Lower lobe of right lung (tissue), 2 donors: ENCODE data around the gene MYRIP. TPM values are rescaled to one million over a fixed set of nuclear protein-coding genes. Genes with fewer than 3 reads are reported as not detected.

Source experiments
- ATAC-seq, 2 donors: fragments of 200-7000 bp; cut with Tn5 transposase; one replicate each; pipeline ENCODE4 v1.9.1; 2020 to 2022; ENCODE audit warnings: mild to moderate bottlenecking in 2 of 2, moderate library complexity in 2 of 2
- DNase-seq: peaks from one replicate; pipeline ENCODE4 v3.0.0-alpha.2; 2020
- H3K27ac ChIP-seq: fragments of 200-600 bp; one replicate; pipeline ENCODE4 v1.8.0; 2022
- H3K27me3 ChIP-seq: fragments of 200-600 bp; one replicate; pipeline ENCODE4 v1.8.0; 2022; ENCODE audit warnings: low read depth
- H3K36me3 ChIP-seq: fragments of 200-600 bp; one replicate; pipeline ENCODE4 v1.8.0; 2022; ENCODE audit warnings: mild to moderate bottlenecking
- H3K4me1 ChIP-seq: fragments of 200-600 bp; one replicate; pipeline ENCODE4 v1.8.0; 2022
- H3K4me3 ChIP-seq: fragments of 200-600 bp; one replicate; pipeline ENCODE4 v1.8.0; 2022; ENCODE audit warnings: mild to moderate bottlenecking
- H3K9me3 ChIP-seq: fragments of 200-600 bp; one replicate; pipeline ENCODE4 v1.8.0; 2022
- intact Hi-C: fragments of 100-400 bp; cut with DNase I; formaldehyde crosslinking; loops from one replicate; pipeline ENCODE4 v1.11.0; 2022
- total RNA-seq: library from RNA; stranded (reverse); fragmentation: NEBNext Ultra II Directional; extraction: Animal tissue kit (Norgen Biotek cat#: 25700); gene quantifications from one replicate; pipeline ENCODE4 v1.2.1, GENCODE V29; 2021
- TF ChIP-seq, protein P1 (sequence below): fragments of 200-600 bp; IDR thresholded peaks from one replicate; pipeline ENCODE4 v1.8.0; 2022; ENCODE audit warnings: antibody characterized with exemption, mild to moderate bottlenecking
- donor health status: DM: no; HTN: yes; CAD: no; lungs with severe emphysema.

MYRIP gene
- total RNA-seq, 1 donor from 2014 or later: 1.8 TPM

DNA sequence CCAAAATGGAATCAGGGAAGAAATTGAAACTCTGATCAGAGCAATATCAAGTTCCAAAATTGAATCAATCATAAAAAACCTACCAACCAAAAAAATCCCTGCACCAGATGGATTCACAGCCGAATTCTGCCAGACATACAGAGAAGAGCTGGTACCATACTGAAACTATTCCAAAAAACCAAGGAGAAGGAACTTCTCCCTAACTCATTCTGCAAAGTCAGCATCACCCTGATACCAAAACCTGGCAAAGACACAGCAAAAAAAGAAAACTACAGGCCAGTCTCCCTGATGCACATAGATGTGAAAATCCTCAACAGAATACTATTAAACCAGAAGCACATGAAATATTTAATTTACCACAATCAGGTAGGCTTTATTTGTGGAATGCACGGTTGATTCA is 118.1 kb downstream of the MYRIP start:
- intact Hi-C loops: no loop called here
- TF ChIP-seq, protein P1, sequence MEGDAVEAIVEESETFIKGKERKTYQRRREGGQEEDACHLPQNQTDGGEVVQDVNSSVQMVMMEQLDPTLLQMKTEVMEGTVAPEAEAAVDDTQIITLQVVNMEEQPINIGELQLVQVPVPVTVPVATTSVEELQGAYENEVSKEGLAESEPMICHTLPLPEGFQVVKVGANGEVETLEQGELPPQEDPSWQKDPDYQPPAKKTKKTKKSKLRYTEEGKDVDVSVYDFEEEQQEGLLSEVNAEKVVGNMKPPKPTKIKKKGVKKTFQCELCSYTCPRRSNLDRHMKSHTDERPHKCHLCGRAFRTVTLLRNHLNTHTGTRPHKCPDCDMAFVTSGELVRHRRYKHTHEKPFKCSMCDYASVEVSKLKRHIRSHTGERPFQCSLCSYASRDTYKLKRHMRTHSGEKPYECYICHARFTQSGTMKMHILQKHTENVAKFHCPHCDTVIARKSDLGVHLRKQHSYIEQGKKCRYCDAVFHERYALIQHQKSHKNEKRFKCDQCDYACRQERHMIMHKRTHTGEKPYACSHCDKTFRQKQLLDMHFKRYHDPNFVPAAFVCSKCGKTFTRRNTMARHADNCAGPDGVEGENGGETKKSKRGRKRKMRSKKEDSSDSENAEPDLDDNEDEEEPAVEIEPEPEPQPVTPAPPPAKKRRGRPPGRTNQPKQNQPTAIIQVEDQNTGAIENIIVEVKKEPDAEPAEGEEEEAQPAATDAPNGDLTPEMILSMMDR: no peak
- Histone ChIP-seq H3K9me3 (peaks cover 16% of the 10 kb centered on the region), H3K27me3 (no peaks in the 10 kb centered on the region), H3K4me3 (no peak overlapping the region), H3K4me1 (no peaks in the 10 kb centered on the region), H3K27ac (no peak overlapping the region), H3K36me3 (no peaks in the 10 kb centered on the region)
- DNase-seq: no peak
- no peak for ATAC-seq

DNA sequence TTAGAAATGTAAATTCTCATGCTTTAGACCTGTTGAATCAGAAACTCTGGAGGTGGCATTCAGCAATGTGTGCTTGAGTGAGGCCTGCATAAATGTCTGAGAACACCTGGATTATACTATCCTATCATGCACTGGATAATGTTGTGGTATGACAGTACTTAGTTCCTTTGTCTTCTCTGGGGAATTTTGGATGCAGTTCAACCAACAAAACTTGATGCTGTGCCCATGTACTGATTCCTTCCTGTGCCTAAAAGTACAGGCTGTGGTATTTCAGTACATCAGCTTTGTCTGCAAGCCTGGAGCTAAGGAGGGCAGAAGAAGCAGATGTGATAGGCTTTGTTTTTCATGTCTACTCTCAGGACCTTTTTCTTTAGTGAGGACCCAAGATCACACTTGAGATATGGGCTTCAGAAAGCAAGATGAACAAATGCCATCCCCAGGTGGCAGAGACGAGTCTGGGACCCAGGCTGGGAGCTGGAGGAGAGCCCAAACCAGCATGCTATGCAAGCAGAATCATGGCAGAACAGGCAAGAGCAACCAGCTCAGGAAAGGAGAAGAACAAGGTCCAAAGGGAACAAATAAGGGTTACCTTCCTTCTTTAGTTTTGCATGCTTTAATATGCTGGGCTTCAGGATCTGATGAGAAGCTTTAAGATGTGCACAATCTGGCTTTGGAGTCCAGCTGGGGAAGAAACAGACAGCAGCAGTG is 124.7 kb downstream of the MYRIP start:
- ATAC-seq (no peak), DNase-seq (no peak)
- Histone ChIP-seq H3K36me3 (no peaks in the 10 kb centered on the region), H3K27me3 (no peaks in the 10 kb centered on the region), H3K4me3 (no peak overlapping the region), H3K9me3 (no peaks in the 10 kb centered on the region), H3K4me1 (no peaks in the 10 kb centered on the region), H3K27ac (no peak overlapping the region)
- intact Hi-C loops: no loop called here
- TF ChIP-seq, protein P1: no peak

DNA sequence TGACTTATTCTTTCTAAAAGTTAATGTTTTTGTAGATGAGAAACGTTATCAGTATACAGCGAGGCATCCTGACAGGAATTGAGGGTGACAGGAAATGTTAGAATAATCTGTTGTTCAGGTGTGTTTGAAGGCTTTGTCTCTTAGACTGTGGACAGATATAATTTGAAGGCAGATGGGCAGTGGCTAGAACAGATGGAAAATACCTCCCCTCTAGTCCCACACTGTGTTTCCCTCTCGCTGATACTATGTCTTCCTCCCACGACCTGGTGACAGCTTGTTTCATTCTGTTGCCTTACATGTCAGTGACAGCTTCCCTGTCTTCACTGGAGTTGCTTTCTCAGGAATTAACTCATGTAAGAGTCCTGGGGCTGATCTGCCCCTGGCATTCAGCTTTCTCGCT is 125.3 kb downstream of the MYRIP start:
- H3K36me3 ChIP-seq: no peaks in the 10 kb centered on the region
- DNase-seq (no peak), ATAC-seq (no peak)
- intact Hi-C loops: no loop called here
- H3K4me1 ChIP-seq: no peaks in the 10 kb centered on the region
- no peaks in the 10 kb centered on the region for H3K9me3 ChIP-seq
- TF ChIP-seq, protein P1: no peak
- H3K27ac ChIP-seq: no peak overlapping the region
- H3K4me3 ChIP-seq: no peak overlapping the region
- H3K27me3 ChIP-seq: no peaks in the 10 kb centered on the region

DNA sequence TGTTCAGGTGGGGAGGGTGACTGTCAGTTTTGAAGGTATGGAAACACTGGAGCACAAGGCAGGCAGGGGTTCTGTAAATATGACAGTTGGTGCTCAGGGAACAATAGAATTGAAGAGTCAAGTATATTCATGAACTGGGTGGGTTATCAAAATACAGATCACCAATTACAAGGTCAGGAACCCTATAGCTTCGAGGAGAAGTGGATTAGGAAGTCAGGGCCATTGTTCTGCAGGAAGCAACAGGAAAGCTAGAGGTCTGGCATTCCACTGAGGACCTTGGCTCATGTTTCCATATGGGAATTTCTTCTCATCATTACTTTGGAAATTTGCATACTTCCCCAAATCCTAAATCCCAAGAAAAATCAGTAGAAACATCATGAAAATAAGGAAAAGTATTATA is 125.9 kb downstream of the MYRIP start:
- Histone ChIP-seq H3K9me3 (no peaks in the 10 kb centered on the region), H3K4me3 (no peak overlapping the region), H3K27me3 (no peaks in the 10 kb centered on the region), H3K36me3 (no peaks in the 10 kb centered on the region), H3K27ac (no peak overlapping the region), H3K4me1 (no peaks in the 10 kb centered on the region)
- DNase-seq: no peak
- intact Hi-C loops: no loop called here
- no peak for ATAC-seq
- TF ChIP-seq, protein P1: no peak

DNA sequence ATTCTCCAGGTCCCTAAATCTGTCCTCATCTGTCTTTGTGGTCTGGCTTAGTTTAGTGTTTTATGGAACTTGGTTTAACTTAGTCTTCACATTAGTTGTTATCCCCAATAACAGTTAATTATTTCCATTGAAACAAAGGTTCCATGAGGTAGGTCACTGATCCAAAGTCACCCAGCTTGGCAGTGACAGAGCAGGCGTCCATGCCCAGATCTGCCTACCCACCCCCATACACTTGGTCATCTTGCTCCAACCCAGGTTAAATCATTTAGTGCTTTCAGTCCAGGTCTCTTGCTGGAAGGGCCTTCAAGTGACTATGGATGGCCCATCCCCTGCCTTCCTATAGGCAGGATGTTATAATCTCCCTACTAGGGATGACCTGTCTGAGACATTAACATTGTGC is 127.4 kb downstream of the MYRIP start:
- no peak for ATAC-seq
- Histone ChIP-seq H3K4me1 (no peaks in the 10 kb centered on the region), H3K9me3 (no peaks in the 10 kb centered on the region), H3K36me3 (no peaks in the 10 kb centered on the region), H3K4me3 (no peak overlapping the region), H3K27me3 (no peaks in the 10 kb centered on the region), H3K27ac (no peak overlapping the region)
- TF ChIP-seq, protein P1: no peak
- no peak for DNase-seq
- intact Hi-C loops: no loop called here
